Right lobe of liver (tissue), 6 donors: ENCODE measurements around the gene GPR89B. TPM values are rescaled to one million over a fixed set of nuclear protein-coding genes. Genes with fewer than 3 reads are reported as not detected.

ENCODE experiments used
- ATAC-seq, 4 donors: fragments of 200-7000 bp; cut with Tn5 transposase; one replicate each; pipeline ENCODE4 v1.9.1; 2020; ENCODE audit warnings: mild to moderate bottlenecking in 4 of 4, moderate library complexity in 4 of 4
- DNase-seq, 3 donors: peaks; one replicate each; pipeline ENCODE4 v3.0.0-alpha.2; 2020
- H3K27ac ChIP-seq, 3 donors: fragments of 200-600 bp; one replicate each; pipeline ENCODE4 v1.8.0; 2022
- H3K27me3 ChIP-seq, 2 donors: fragments of 200-600 bp; one replicate each; pipeline ENCODE4 v1.8.0; 2022
- H3K36me3 ChIP-seq, 4 donors: fragments of 200-600 bp; sonication (generic) in 1 of 4; one replicate each; pipeline versions ENCODE4 v1.5.1 to v1.8.0; 2017 to 2022; ENCODE audit warnings: control low read depth in 1 of 4
- H3K4me1 ChIP-seq, 4 donors: fragments of 200-600 bp; sonication (generic) in 1 of 4; one replicate each; pipeline versions ENCODE4 v1.5.1 to v1.8.0; 2017 to 2022; ENCODE audit warnings: control low read depth in 1 of 4
- H3K4me3 ChIP-seq, 3 donors: fragments of 200-600 bp; one replicate each; pipeline ENCODE4 v1.8.0; 2022
- H3K9me3 ChIP-seq, 4 donors: fragments of 200-600 bp; sonication (generic) in 1 of 4; one replicate each; pipeline versions ENCODE4 v1.5.1 to v1.8.0; 2017 to 2022; ENCODE audit warnings: control low read depth in 1 of 4
- CTCF ChIP-seq, 4 donors: fragments of 200-600 bp in 3 of 4; fragments of 450-650 bp in 1 of 4; IDR thresholded peaks; one replicate each; pipeline versions ENCODE4 v1.5.1 to v1.8.0; 2016 to 2022; ENCODE audit warnings: antibody characterized with exemption in 4 of 4, mild to moderate bottlenecking in 2 of 4
- POLR2A ChIP-seq: fragments of 450-650 bp; IDR thresholded peaks from one replicate; pipeline ENCODE4 v1.6.1; 2017; ENCODE audit warnings: antibody characterized with exemption, mild to moderate bottlenecking
- WGBS: methylation state at CpG from one replicate; pipeline ENCODE4 v1.1.6; 2018; ENCODE audit warnings: low coverage, low lambda C conversion rate; ENCODE audit not compliant: insufficient coverage; ENCODE audit errors: missing lambda C conversion rate; 5-methylcytosine and 5-hydroxymethylcytosine counted together
- intact Hi-C, 2 donors: fragments of 100-400 bp; cut with DNase I; formaldehyde crosslinking; loops; one replicate each; pipeline versions ENCODE4 v1.11.2 to v1.14.1; 2022
- total RNA-seq, 6 experiments: library from RNA; depleted of rRNA in 2 of 6; stranded (reverse); fragments of >200 nt in 2 of 6; fragmentation: NEBNext Ultra II Directional in 3 of 6; extraction: Animal tissue kit (Norgen Biotek cat#: 25700) in 3 of 6; gene quantifications; one replicate each; pipeline versions ENCODE4 v1.1.0 to v1.2.4, GENCODE V29; 2016 to 2023
- donor health status: DM: no; HTN: yes; CAD: no.
- donor health status: DM: no; HTN: no; CAD: no.
- donor health status: DM: no; HTN: no; CAD: no.
- donor health status: DM: no; HTN: yes; CAD: no.
- donor health status: DM: no; HTN: yes; CAD: no.

GPR89B gene
- total RNA-seq, 6 experiments from 2014 or later: 5.7 to 15.7 (median 8.7) TPM

- H3K9me3 ChIP-seq: no peaks in the 10 kb centered on the region
- no peak overlapping the region for H3K27ac ChIP-seq
- no peaks in the 10 kb centered on the region for H3K4me1 ChIP-seq
- no peak overlapping the region for H3K4me3 ChIP-seq
- DNase-seq (no peak), ATAC-seq (no peak)
- no peaks in the 10 kb centered on the region for H3K27me3 ChIP-seq
- 86% methylated on average over 14 of the region's 44 CpGs for WGBS
- TF ChIP-seq POLR2A (no peak), CTCF (IDR thresholded peaks at IDR 0.05) (no peak)
- no peaks in the 10 kb centered on the region for H3K36me3 ChIP-seq
- intact Hi-C loops: no loop called here
These were observed 20.3 kb upstream of the GPR89B start for GRCh38 chr1:147907786-147908509.

- no peaks in the 10 kb centered on the region for H3K36me3 ChIP-seq
- no peak overlapping the region for H3K27ac ChIP-seq
- TF ChIP-seq POLR2A (no peak), CTCF (IDR thresholded peaks at IDR 0.05) (no peak)
- H3K4me3 ChIP-seq: no peak overlapping the region
- no peaks in the 10 kb centered on the region for H3K4me1 ChIP-seq
- 74% methylated on average over 2 of the region's 2 CpGs for WGBS
- DNase-seq (no peak), ATAC-seq (no peak)
- no peaks in the 10 kb centered on the region for H3K27me3 ChIP-seq
- H3K9me3 ChIP-seq: no peaks in the 10 kb centered on the region
- intact Hi-C loops: no loop called here
These were observed 15.7 kb upstream of the GPR89B start for GRCh38 chr1:147912553-147912952.

- TF ChIP-seq POLR2A (no peak), CTCF (IDR thresholded peaks at IDR 0.05) (no peak)
- no peaks in the 10 kb centered on the region for H3K27me3 ChIP-seq
- DNase-seq: no peak
- WGBS: 89% methylated on average over 5 of the region's 7 CpGs
- no peaks in the 10 kb centered on the region for H3K36me3 ChIP-seq
- ATAC-seq: no peak
- H3K4me3 ChIP-seq: no peak overlapping the region
- no peak overlapping the region for H3K27ac ChIP-seq
- no peaks in the 10 kb centered on the region for H3K9me3 ChIP-seq
- intact Hi-C loops: no loop called here
- no peaks in the 10 kb centered on the region for H3K4me1 ChIP-seq
These were observed 14.8 kb upstream of the GPR89B start for GRCh38 chr1:147913362-147913942.

DNA sequence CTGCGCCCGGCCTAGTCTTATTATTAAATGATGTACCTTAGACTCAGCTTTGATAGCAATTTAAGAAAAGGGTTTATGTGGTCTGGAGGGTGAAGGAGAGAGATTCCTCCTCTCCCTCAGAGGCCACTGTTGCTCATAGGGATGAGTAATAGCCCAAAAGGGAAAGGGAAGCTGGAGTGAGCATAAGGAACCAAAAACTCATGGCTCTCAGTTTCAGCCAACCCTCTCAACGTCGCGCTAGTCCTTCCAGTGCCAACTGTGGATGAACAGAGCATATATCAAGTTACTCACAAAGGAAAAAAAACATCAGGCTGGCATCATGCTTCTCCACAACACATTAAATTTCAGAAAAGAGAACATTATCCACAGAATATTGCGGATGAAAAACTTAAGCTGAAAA is 8.3 kb upstream of the GPR89B start:
- whole genome bisulfite sequencing: 96% methylated on average over 6 of the region's 6 CpGs
- no peak for ATAC-seq

More for the DNA sequence above, 8.3 kb upstream of the GPR89B start:
- H3K4me1 ChIP-seq: no peaks in the 10 kb centered on the region
- H3K36me3 ChIP-seq: no peaks in the 10 kb centered on the region
- no peaks in the 10 kb centered on the region for H3K27me3 ChIP-seq
- H3K9me3 ChIP-seq: no peaks in the 10 kb centered on the region
- TF ChIP-seq POLR2A (no peak), CTCF (IDR thresholded peaks at IDR 0.05) (no peak)
- intact Hi-C loops: no loop called here
- H3K4me3 ChIP-seq: no peak overlapping the region
- H3K27ac ChIP-seq: no peak overlapping the region
- no peak for DNase-seq
